K562 (cell line): ENCODE measurements around the gene OR2V2. TPM values are rescaled to one million over a fixed set of nuclear protein-coding genes. Genes with fewer than 3 reads are reported as not detected.

Source experiments
- ASH1L ChIP-seq: fragments of 450-650 bp; IDR thresholded peaks from 2 replicates; pipeline ENCODE4 v1.6.1; 2018; ENCODE audit warnings: borderline replicate concordance, mild to moderate bottlenecking, low read depth; ENCODE audit not compliant: partially characterized antibody
- CREM ChIP-seq: IDR thresholded peaks from 2 replicates; pipeline ENCODE4 v1.6.1; 2014; ENCODE audit warnings: antibody characterized with exemption, low read depth
- HDAC2 ChIP-seq: fragments of 450-650 bp; IDR thresholded peaks from 2 replicates; pipeline ENCODE4 v1.6.1; 2016; ENCODE audit warnings: mild to moderate bottlenecking
- HDAC6 ChIP-seq: IDR thresholded peaks from 2 replicates; pipeline ENCODE4 v1.6.1; 2012; ENCODE audit warnings: low read depth, mild to moderate bottlenecking, control low read depth, inconsistent platforms, low read length, moderate library complexity
- JUN ChIP-seq, 2 experiments: sonication (generic) in 1 of 2; formaldehyde crosslinking in 1 of 2; IDR thresholded peaks; 2 replicates each; pipeline versions ENCODE4 v1.6.1 to v1.8.0; 2012 to 2022; ENCODE audit warnings: borderline replicate concordance in 2 of 2, mild to moderate bottlenecking in 2 of 2, improper control_type of control experiment in 1 of 2, low read depth in 1 of 2, low read length in 1 of 2, missing genetic modification reagents in 1 of 2
- MYBL2 ChIP-seq, 2 experiments: fragments of 450-650 bp in 1 of 2; sonication (generic) in 1 of 2; formaldehyde crosslinking in 1 of 2; IDR thresholded peaks; 2 replicates each; pipeline versions ENCODE4 v1.6.1 to v1.8.1; 2017 to 2022; ENCODE audit warnings: borderline replicate concordance in 1 of 2, inconsistent platforms in 1 of 2, low read depth in 1 of 2, mild to moderate bottlenecking in 1 of 2, missing genetic modification reagents in 1 of 2, moderate library complexity in 1 of 2
- NCOA2 ChIP-seq, 2 experiments: fragments of 450-650 bp; IDR thresholded peaks; 2 replicates each; pipeline ENCODE4 v1.6.1; 2018; ENCODE audit warnings: mild to moderate bottlenecking in 2 of 2, moderate library complexity in 1 of 2; ENCODE audit not compliant: partially characterized antibody in 2 of 2
- RHOXF2B ChIP-seq: fragments of 250-450 bp; sonication (Bioruptor Pico); conservative IDR thresholded peaks from 2 replicates; pipeline ENCODE4 v1.5.1; 2021
- SOX6 ChIP-seq: fragments of 450-650 bp; IDR thresholded peaks from 2 replicates; pipeline ENCODE4 v1.6.1; 2014; ENCODE audit warnings: mild to moderate bottlenecking
- ZBTB7A ChIP-seq: IDR thresholded peaks from 2 replicates; pipeline ENCODE4 v1.6.1; 2011; ENCODE audit warnings: low read depth, mild to moderate bottlenecking, low read length, moderate library complexity, borderline replicate concordance; ENCODE audit not compliant: control insufficient read depth
- ZNF408 ChIP-seq: fragments of 250-450 bp; sonication (Bioruptor Pico); IDR thresholded peaks from 2 replicates; pipeline ENCODE4 v1.4.0; 2020; ENCODE audit warnings: low read depth, mild to moderate bottlenecking, moderate library complexity
- polyA plus RNA-seq, 8 experiments: library from polyadenylated mRNA; depleted of rRNA in 4 of 8; stranded (reverse) in 5 of 8; unstranded in 3 of 8; fragments of >200 nt; fragmentation: Nextera tagmentation in 2 of 8; fragmentation: Illumina TruSeq in 1 of 8; extraction: Ambion mirVana in 2 of 8; extraction: Trizol in 1 of 8; gene quantifications; 2 replicates each; pipeline versions ENCODE4 v1.2.1 to v1.2.3, GENCODE V29; 2011 to 2014; ENCODE audit warnings: inconsistent platforms in 1 of 8, missing spikeins in 1 of 8
- total RNA-seq, 7 experiments: library from RNA; depleted of rRNA in 6 of 7; stranded (reverse); fragments of >200 nt in 6 of 7; fragmentation: Illumina TruSeq in 2 of 7; extraction: Trizol in 2 of 7; gene quantifications; 2 replicates each; pipeline versions ENCODE4 v1.2.1 to v1.2.3, GENCODE V29; 2011 to 2021; ENCODE audit warnings: low replicate concordance in 1 of 7
- TF ChIP-seq, protein P1 (sequence below): fragments of 450-650 bp; IDR thresholded peaks from 2 replicates; pipeline ENCODE4 v1.6.1; 2016; ENCODE audit warnings: mild to moderate bottlenecking, moderate library complexity
- TF ChIP-seq, protein P2 (sequence below): fragments of 250-450 bp; sonication (Bioruptor Pico); IDR thresholded peaks from 2 replicates; pipeline ENCODE4 v1.8.0; 2021; ENCODE audit warnings: borderline replicate concordance, mild to moderate bottlenecking, moderate library complexity; ENCODE audit not compliant: poor library complexity, severe bottlenecking
- TF ChIP-seq, protein P3 (sequence below): fragments of 450-650 bp; IDR thresholded peaks from 2 replicates; pipeline ENCODE4 v1.6.1; 2014; ENCODE audit warnings: low read depth, mild to moderate bottlenecking, moderate library complexity, borderline replicate concordance

Gene OR2V2
- total and polyA plus RNA-seq, 9 of the 15 experiments (the other 6 are each of a cell fraction or from before 2014, with no cell fraction given), result 0.01 TPM; not detected in 8

DNA sequence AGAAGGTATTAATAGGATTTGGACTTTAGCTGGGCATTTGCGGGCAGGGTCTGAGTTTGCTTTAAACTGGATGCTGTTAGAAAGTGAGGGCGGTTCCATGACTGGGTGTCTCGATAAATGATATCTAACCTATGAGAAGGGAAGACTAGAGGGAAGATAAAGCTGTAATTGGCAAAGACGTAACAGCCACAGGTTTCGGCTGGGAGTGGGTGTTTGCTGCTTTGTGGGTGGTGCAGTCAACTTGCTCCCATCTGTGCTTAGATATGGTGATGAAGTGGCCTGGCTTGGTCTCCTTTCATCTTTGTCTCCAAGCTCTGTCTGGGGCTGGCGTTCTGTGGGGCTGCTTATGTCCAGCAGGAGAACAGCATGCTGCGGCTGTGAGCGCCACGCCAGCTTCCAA is 39.7 kb upstream of the OR2V2 start (continued):
- TF ChIP-seq, protein P1, sequence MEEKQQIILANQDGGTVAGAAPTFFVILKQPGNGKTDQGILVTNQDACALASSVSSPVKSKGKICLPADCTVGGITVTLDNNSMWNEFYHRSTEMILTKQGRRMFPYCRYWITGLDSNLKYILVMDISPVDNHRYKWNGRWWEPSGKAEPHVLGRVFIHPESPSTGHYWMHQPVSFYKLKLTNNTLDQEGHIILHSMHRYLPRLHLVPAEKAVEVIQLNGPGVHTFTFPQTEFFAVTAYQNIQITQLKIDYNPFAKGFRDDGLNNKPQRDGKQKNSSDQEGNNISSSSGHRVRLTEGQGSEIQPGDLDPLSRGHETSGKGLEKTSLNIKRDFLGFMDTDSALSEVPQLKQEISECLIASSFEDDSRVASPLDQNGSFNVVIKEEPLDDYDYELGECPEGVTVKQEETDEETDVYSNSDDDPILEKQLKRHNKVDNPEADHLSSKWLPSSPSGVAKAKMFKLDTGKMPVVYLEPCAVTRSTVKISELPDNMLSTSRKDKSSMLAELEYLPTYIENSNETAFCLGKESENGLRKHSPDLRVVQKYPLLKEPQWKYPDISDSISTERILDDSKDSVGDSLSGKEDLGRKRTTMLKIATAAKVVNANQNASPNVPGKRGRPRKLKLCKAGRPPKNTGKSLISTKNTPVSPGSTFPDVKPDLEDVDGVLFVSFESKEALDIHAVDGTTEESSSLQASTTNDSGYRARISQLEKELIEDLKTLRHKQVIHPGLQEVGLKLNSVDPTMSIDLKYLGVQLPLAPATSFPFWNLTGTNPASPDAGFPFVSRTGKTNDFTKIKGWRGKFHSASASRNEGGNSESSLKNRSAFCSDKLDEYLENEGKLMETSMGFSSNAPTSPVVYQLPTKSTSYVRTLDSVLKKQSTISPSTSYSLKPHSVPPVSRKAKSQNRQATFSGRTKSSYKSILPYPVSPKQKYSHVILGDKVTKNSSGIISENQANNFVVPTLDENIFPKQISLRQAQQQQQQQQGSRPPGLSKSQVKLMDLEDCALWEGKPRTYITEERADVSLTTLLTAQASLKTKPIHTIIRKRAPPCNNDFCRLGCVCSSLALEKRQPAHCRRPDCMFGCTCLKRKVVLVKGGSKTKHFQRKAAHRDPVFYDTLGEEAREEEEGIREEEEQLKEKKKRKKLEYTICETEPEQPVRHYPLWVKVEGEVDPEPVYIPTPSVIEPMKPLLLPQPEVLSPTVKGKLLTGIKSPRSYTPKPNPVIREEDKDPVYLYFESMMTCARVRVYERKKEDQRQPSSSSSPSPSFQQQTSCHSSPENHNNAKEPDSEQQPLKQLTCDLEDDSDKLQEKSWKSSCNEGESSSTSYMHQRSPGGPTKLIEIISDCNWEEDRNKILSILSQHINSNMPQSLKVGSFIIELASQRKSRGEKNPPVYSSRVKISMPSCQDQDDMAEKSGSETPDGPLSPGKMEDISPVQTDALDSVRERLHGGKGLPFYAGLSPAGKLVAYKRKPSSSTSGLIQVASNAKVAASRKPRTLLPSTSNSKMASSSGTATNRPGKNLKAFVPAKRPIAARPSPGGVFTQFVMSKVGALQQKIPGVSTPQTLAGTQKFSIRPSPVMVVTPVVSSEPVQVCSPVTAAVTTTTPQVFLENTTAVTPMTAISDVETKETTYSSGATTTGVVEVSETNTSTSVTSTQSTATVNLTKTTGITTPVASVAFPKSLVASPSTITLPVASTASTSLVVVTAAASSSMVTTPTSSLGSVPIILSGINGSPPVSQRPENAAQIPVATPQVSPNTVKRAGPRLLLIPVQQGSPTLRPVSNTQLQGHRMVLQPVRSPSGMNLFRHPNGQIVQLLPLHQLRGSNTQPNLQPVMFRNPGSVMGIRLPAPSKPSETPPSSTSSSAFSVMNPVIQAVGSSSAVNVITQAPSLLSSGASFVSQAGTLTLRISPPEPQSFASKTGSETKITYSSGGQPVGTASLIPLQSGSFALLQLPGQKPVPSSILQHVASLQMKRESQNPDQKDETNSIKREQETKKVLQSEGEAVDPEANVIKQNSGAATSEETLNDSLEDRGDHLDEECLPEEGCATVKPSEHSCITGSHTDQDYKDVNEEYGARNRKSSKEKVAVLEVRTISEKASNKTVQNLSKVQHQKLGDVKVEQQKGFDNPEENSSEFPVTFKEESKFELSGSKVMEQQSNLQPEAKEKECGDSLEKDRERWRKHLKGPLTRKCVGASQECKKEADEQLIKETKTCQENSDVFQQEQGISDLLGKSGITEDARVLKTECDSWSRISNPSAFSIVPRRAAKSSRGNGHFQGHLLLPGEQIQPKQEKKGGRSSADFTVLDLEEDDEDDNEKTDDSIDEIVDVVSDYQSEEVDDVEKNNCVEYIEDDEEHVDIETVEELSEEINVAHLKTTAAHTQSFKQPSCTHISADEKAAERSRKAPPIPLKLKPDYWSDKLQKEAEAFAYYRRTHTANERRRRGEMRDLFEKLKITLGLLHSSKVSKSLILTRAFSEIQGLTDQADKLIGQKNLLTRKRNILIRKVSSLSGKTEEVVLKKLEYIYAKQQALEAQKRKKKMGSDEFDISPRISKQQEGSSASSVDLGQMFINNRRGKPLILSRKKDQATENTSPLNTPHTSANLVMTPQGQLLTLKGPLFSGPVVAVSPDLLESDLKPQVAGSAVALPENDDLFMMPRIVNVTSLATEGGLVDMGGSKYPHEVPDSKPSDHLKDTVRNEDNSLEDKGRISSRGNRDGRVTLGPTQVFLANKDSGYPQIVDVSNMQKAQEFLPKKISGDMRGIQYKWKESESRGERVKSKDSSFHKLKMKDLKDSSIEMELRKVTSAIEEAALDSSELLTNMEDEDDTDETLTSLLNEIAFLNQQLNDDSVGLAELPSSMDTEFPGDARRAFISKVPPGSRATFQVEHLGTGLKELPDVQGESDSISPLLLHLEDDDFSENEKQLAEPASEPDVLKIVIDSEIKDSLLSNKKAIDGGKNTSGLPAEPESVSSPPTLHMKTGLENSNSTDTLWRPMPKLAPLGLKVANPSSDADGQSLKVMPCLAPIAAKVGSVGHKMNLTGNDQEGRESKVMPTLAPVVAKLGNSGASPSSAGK, result no peak
- no peak for TF ChIP-seq ZBTB7A
- 0 out of 2 replicates have a peak, but pooled peaks have one; percentile 55 for TF ChIP-seq HDAC2
- TF ChIP-seq RHOXF2B (CRISPR knock-in tag), result no peak
- no peak for TF ChIP-seq ZNF408
- TF ChIP-seq, protein P2, sequence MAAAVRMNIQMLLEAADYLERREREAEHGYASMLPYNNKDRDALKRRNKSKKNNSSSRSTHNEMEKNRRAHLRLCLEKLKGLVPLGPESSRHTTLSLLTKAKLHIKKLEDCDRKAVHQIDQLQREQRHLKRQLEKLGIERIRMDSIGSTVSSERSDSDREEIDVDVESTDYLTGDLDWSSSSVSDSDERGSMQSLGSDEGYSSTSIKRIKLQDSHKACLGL (CRISPR knock-in tag), result no peak
- TF ChIP-seq NCOA2 (IDR thresholded peaks at IDR 0.05; ENCODE audit: partially characterized antibody in 2 of 2), result no peak
- TF ChIP-seq, protein P3, sequence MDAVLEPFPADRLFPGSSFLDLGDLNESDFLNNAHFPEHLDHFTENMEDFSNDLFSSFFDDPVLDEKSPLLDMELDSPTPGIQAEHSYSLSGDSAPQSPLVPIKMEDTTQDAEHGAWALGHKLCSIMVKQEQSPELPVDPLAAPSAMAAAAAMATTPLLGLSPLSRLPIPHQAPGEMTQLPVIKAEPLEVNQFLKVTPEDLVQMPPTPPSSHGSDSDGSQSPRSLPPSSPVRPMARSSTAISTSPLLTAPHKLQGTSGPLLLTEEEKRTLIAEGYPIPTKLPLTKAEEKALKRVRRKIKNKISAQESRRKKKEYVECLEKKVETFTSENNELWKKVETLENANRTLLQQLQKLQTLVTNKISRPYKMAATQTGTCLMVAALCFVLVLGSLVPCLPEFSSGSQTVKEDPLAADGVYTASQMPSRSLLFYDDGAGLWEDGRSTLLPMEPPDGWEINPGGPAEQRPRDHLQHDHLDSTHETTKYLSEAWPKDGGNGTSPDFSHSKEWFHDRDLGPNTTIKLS, result no peak
- no peak for TF ChIP-seq HDAC6
- no peak for TF ChIP-seq MYBL2 (IDR thresholded peaks at IDR 0.05; ENCODE audit: low read depth)
- TF ChIP-seq MYBL2 (CRISPR knock-in tag; IDR thresholded peaks at IDR 0.05; ENCODE audit: borderline replicate concordance), result no peak
- TF ChIP-seq CREM, result peak; percentile 77
- no peak for TF ChIP-seq JUN (IDR thresholded peaks at IDR 0.05; ENCODE audit: borderline replicate concordance, low read depth, low read length)
- TF ChIP-seq JUN (CRISPR knock-in tag; IDR thresholded peaks at IDR 0.05; ENCODE audit: borderline replicate concordance), result no peak
- TF ChIP-seq SOX6, result peak; percentile 36; the same call in 1 of the 2 replicates
- TF ChIP-seq ASH1L, result no peak
